Activated CD4-positive, alpha-beta T cell treated with anti-CD3 and anti-CD28 coated beads for 36 hours (primary cell): ENCODE measurements around the gene DCLRE1C. TPM values are rescaled to one million over a fixed set of nuclear protein-coding genes. Genes with fewer than 3 reads are reported as not detected.

Experiments used
- ATAC-seq: fragments of 200-7000 bp; cut with Tn5 transposase; one replicate; pipeline ENCODE4 v1.10.0; 2021; ENCODE audit warnings: mild to moderate bottlenecking, moderate library complexity
- CTCF ChIA-PET: fragments of 350-600 bp; sonication (Branson Sonifier 250); formaldehyde crosslinking; loops from one replicate; lab custom pipeline; 2021; ENCODE audit warnings: antibody characterized with exemption; lab: Charles Lee
- POLR2A ChIA-PET: fragments of 350-600 bp; sonication (Branson Sonifier 250); formaldehyde crosslinking; loops from one replicate; lab custom pipeline; 2021; ENCODE audit warnings: antibody characterized with exemption, inconsistent platforms; lab: Charles Lee
- DNase-seq: peaks from one replicate; pipeline ENCODE4 v3.0.0-alpha.2; 2020
- H3K27ac Mint-ChIP-seq: one replicate; pipeline ENCODE4 v1.8.0; 2021; ENCODE audit warnings: mixed read lengths
- H3K27me3 Mint-ChIP-seq: one replicate; pipeline ENCODE4 v1.8.0; 2021; ENCODE audit warnings: mixed read lengths
- H3K36me3 Mint-ChIP-seq: one replicate; pipeline ENCODE4 v1.8.0; 2021; ENCODE audit warnings: low read depth, mixed read lengths
- H3K4me1 Mint-ChIP-seq: one replicate; pipeline ENCODE4 v1.8.0; 2021; ENCODE audit warnings: mixed read lengths
- H3K4me3 Mint-ChIP-seq: one replicate; pipeline ENCODE4 v1.8.0; 2021; ENCODE audit warnings: mild to moderate bottlenecking, moderate library complexity, mixed read lengths
- H3K9me3 Mint-ChIP-seq: one replicate; pipeline ENCODE4 v1.8.0; 2021; ENCODE audit warnings: low read depth, mixed read lengths
- intact Hi-C, 2 experiments: fragments of 100-400 bp; cut with DNase I in 1 of 2; cut with micrococcal nuclease in 1 of 2; formaldehyde crosslinking; loops; one replicate each; pipeline versions ENCODE4 v1.14.2 to v1.15.1; 2022 to 2024; cut with DNase I, micrococcal nuclease
- total RNA-seq, 2 experiments: library from RNA; stranded (reverse); gene quantifications; one replicate each; pipeline ENCODE4 v1.2.3, GENCODE V29; 2021

DCLRE1C gene
- total RNA-seq, 2 experiments from 2014 or later = 17.9 to 30.9 TPM

GRCh38 chr10:14860791-14861190 lies 93.1 kb downstream of the DCLRE1C start:
- Mint-ChIP-seq H3K36me3 (peaks cover 44% of the 10 kb centered on the region), H3K4me1 (no peaks in the 10 kb centered on the region), H3K27me3 (no peaks in the 10 kb centered on the region), H3K4me3 (no peak overlapping the region), H3K9me3 (no peaks in the 10 kb centered on the region), H3K27ac (no peak overlapping the region)
- intact Hi-C loops = no loop called here
- DNase-seq (no peak), ATAC-seq (no peak)
- CTCF ChIA-PET = interaction anchor here (0.5 to 1.0 kb wide), 3 partner anchors 11 to 574 kb away, joined by 3 to 4 read pairs (median 3); no protein-coding TSS in a partner anchor
- POLR2A ChIA-PET = interaction anchor here (0.6 kb wide), 1 partner anchor 17 kb away, joined by 3 read pairs; no protein-coding TSS in a partner anchor

- Mint-ChIP-seq H3K9me3 (no peaks in the 10 kb centered on the region), H3K36me3 (peaks cover 37% of the 10 kb centered on the region), H3K27me3 (no peaks in the 10 kb centered on the region), H3K4me1 (no peaks in the 10 kb centered on the region), H3K27ac (no peak overlapping the region), H3K4me3 (no peak overlapping the region)
- ATAC-seq (no peak), DNase-seq (no peak)
- ChIA-PET CTCF (interaction anchor here (1.0 to 1.5 kb wide), 3 partner anchors 10 to 93 kb away, joined by 3 to 4 read pairs (median 3); no protein-coding TSS in a partner anchor), POLR2A (no interaction called here)
- intact Hi-C loops = no loop called here
Measured at GRCh38 chr10:14859775-14860174, 94.1 kb downstream of the DCLRE1C start.

GRCh38 chr10:14859043-14859442 lies 94.9 kb downstream of the DCLRE1C start:
- H3K27ac Mint-ChIP-seq = no peak overlapping the region
- no peaks in the 10 kb centered on the region for H3K4me1 Mint-ChIP-seq
- intact Hi-C loops = no loop called here
- peaks cover 38% of the 10 kb centered on the region for H3K36me3 Mint-ChIP-seq
- H3K9me3 Mint-ChIP-seq = no peaks in the 10 kb centered on the region
- DNase-seq (no peak), ATAC-seq (no peak)
- ChIA-PET CTCF (interaction anchor here (1.0 to 1.5 kb wide), 3 partner anchors 11 to 94 kb away, joined by 3 to 4 read pairs (median 3); no protein-coding TSS in a partner anchor), POLR2A (no interaction called here)
- no peak overlapping the region for H3K4me3 Mint-ChIP-seq
- H3K27me3 Mint-ChIP-seq = no peaks in the 10 kb centered on the region

GRCh38 chr10:14858338-14858960 lies 95.4 kb downstream of the DCLRE1C start:
- DNase-seq (no peak), ATAC-seq (no peak)
- intact Hi-C loops = no loop called here
- Mint-ChIP-seq H3K9me3 (no peaks in the 10 kb centered on the region), H3K4me1 (no peaks in the 10 kb centered on the region), H3K36me3 (peaks cover 33% of the 10 kb centered on the region), H3K27me3 (no peaks in the 10 kb centered on the region), H3K4me3 (no peak overlapping the region), H3K27ac (no peak overlapping the region)
- POLR2A ChIA-PET = no interaction called here
- CTCF ChIA-PET = interaction anchor here (1.2 to 1.5 kb wide), 2 partner anchors 13 to 95 kb away, joined by 3 to 4 read pairs; no protein-coding TSS in a partner anchor

- POLR2A ChIA-PET = interaction anchor here (2.0 kb wide), 1 partner anchor 17 kb away, joined by 5 read pairs; the partner anchor contains the start of genes CDNF, HSPA14 and MSANTD7
- intact Hi-C loops = no loop called here
- H3K27me3 Mint-ChIP-seq = no peaks in the 10 kb centered on the region
- peaks cover 28% of the 10 kb centered on the region for H3K36me3 Mint-ChIP-seq
- H3K4me1 Mint-ChIP-seq = no peaks in the 10 kb centered on the region
- H3K27ac Mint-ChIP-seq = no peak overlapping the region
- H3K9me3 Mint-ChIP-seq = no peaks in the 10 kb centered on the region
- ATAC-seq (no peak), DNase-seq (no peak)
- H3K4me3 Mint-ChIP-seq = no peak overlapping the region
- CTCF ChIA-PET = no interaction called here
Measured at GRCh38 chr10:14855453-14855852, 98.4 kb downstream of the DCLRE1C start.

- Mint-ChIP-seq H3K36me3 (peaks cover 17% of the 10 kb centered on the region), H3K9me3 (no peaks in the 10 kb centered on the region), H3K4me1 (no peaks in the 10 kb centered on the region), H3K27me3 (no peaks in the 10 kb centered on the region), H3K27ac (no peak overlapping the region), H3K4me3 (no peak overlapping the region)
- no peak for DNase-seq
- ATAC-seq = no peak
- intact Hi-C loops = no loop called here
- ChIA-PET POLR2A (no interaction called here), CTCF (interaction anchor here (0.9 to 1.0 kb wide), 2 partner anchors 11 to 315 kb away, joined by 3 read pairs; no protein-coding TSS in a partner anchor)
Measured at GRCh38 chr10:14852236-14852635, 101.7 kb downstream of the DCLRE1C start.

Other genes with a start within 250 kb of the DCLRE1C start
- 100 to 1,000 TPM; 126 to 148 TPM for gene FAM107B, start 179.2 kb downstream of the DCLRE1C start, total RNA-seq
- gene CDNF, start 116.1 kb downstream of the DCLRE1C start, total RNA-seq = 1 to 10 TPM; 2.5 to 2.7 TPM
- 10 to 100 TPM; 26.1 to 36.0 TPM for gene HSPA14, start 115.8 kb downstream of the DCLRE1C start, total RNA-seq
- 10 to 100 TPM; 19.2 to 22.9 TPM for gene MSANTD7, start 115.8 kb downstream of the DCLRE1C start, total RNA-seq
- 10 to 100 TPM; 42.9 to 51.5 TPM for gene SUV39H2, start 75.2 kb downstream of the DCLRE1C start, total RNA-seq
- 1 to 10 TPM in 1 of 2 experiments, under 1 TPM in 1; 0.81 to 1.1 TPM for gene MEIG1, start 5.3 kb upstream of the DCLRE1C start, total RNA-seq
- under 1 TPM; 0.16 to 0.90 TPM for gene OLAH, start 89.8 kb upstream of the DCLRE1C start, total RNA-seq
- 1 to 10 TPM; 2.4 to 2.6 TPM for gene ACBD7, start 134.7 kb upstream of the DCLRE1C start, total RNA-seq
- gene RPP38, start 143.3 kb upstream of the DCLRE1C start, total RNA-seq = 10 to 100 TPM; 26.1 to 27.1 TPM
- gene NMT2, start 214.6 kb upstream of the DCLRE1C start, total RNA-seq = 10 to 100 TPM; 20.6 to 22.1 TPM